ENCODE results near the gene FAM185A.
"Not testable (repeated sequence)": the region's sequence is repeated elsewhere in the genome, so short reads cannot be mapped to it uniquely, and the experiment has no call there.

The FAM185A gene

DNA sequence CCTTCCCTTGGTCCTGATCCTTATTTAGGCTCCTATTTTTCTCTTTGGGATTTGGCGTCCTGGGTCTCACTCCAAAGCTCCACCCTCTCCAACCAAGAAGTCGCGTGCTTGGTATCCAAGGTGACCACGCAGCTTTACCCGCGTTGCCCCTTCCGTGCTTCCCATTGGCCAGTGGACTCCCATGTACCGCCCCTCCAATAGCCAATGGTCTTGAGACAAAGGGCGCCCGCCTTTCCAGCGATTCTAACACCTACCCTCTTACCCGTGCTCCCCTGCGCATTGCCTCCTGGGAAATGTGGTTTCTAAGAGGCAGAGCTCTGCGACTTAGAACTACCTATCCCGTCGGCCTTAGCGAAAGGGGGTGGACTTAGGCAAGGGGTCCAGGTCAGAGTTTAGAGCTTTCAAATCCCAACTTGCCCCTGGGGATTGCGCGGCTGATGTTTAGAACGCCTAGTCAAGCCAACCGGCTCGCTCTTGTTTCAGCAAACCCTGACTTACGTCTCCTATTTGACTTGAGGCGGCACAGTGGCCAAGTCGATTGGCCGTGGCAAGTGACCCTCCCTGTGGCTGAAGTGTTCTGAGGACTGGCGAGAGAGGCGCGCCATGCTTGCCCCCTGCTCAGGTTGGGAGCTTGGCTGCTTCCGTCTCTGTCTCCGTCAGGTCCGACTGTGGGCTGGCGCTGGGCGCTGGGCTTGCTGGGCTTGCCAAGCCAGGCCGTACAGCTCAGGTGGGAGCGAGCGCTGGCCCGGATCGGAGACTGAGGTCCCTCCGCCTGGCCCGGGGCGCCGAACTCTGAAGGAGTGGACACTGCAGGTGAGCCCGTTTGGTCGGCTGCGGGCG lies at the start of gene FAM185A:
TSS of gene FAM185A (plus strand) at position 395 of the 840 bp plus-strand sequence. CDS start at position 604, 209 bp downstream.
- H3K4me1 Mint-ChIP-seq, H3K9me3 Mint-ChIP-seq, H3K36me3 Mint-ChIP-seq: not testable (repeated sequence)
- DNase-seq (ENCODE audit: low spot score in 2 of 2) (peak; percentile 77 to 96), ATAC-seq (peak; percentile 99)
- H3K27ac Mint-ChIP-seq, result peak within 1 kb of the TSS; percentile 2
- peak within 1 kb of the TSS; percentile 56 for H3K4me3 Mint-ChIP-seq

DNA sequence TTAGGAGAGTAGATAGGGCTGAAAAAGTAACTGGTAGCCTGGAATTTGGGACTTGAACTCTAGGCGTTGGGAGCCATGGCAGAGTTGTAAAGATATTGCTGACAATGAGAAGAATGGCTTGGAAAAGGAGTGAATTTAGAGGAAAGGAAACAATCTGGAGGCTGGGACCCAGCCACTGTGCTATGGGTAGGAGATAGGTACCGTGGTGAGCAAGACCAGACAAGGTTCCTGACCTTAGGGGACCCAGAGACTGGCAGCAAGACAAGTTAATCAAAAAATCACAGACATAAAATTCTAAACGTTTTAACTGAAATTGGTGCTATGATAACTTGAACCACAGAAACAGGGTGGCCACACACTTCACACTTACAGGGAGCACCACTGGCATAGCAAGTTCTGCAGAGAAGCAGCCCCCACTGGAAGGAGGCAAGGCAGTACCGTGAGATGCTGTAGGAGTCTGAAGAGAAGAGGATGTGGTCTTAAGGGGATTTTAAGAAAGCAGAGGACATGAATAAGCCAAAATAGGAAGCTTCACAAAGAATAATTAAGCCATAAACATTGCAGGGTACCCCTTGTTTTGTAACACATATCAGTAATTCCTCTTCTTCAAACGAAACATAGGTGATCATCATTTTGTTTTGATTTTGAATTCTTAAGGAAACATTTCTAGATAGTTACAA lies 35.6 kb upstream of the FAM185A start:
- ATAC-seq (peak; percentile 83), DNase-seq (ENCODE audit: low spot score in 2 of 2) (peak in 1 of 2 donors; percentile 73)
- Mint-ChIP-seq H3K4me1 (peaks cover 18% of the 10 kb centered on the region), H3K4me3 (peak overlapping the region; percentile 63), H3K27ac (peak overlapping the region; percentile 69)
- not testable (repeated sequence) for H3K36me3 Mint-ChIP-seq, H3K9me3 Mint-ChIP-seq

DNA sequence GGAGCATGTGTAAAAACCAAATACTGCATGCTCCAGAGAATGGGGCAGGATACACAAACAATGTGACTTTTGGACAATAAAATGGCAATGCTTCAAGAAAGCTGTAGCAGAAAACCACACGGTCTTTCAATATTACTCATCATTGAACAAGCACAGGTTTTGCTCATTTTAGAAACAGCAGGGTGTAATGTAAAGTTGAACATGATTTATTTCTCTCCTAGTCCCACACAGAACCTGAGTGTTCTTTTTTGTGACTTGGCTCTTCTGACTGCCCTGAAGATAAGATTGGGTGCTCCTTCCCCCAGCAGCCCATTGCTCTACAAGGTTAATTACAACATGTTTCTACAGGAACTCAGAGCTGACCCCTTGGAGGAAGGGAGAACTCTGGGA lies 35.1 kb upstream of the FAM185A start:
- peaks cover 18% of the 10 kb centered on the region for H3K4me1 Mint-ChIP-seq
- not testable (repeated sequence) for H3K9me3 Mint-ChIP-seq; H3K36me3 Mint-ChIP-seq; DNase-seq (ENCODE audit: low spot score in 2 of 2)
- ATAC-seq, result peak; percentile 84
- H3K27ac Mint-ChIP-seq, result peak overlapping the region; percentile 69
- peak overlapping the region; percentile 63 for H3K4me3 Mint-ChIP-seq

DNA sequence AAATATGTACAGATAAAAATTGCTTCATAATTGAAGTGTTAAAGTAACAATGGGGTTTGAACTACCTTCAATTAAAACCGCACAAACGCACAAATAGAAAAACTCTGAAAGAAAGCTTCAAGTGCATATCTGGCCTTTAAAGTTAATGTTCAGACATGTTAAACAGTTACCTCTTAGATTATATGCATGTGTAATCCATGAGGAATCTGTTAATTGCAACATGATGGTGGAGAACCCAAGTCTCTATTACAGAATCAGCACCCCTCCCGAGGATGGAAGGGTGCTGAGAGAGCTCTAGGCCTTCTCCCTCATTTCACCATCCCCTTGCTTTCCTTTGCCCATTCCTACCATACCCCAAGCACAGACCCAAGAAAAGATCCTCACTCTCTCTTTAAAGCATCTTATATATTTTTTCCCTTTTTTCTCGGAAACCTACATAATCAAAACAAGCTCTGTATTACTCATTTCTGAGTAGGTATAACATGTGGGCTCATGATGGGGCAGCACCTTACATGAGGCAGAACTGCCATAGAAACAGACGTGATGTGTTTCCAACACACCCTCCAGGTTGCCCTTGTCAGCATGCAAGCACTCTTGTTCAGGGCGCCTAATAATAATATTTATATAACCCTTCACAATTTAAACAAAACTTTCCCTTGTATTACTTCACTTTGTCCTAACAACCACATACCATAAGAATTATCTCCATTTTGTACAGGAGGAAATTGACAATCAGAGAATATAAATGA lies 33.9 kb upstream of the FAM185A start:
- H3K36me3 Mint-ChIP-seq, H3K4me3 Mint-ChIP-seq, H3K9me3 Mint-ChIP-seq: not testable (repeated sequence)
- DNase-seq (ENCODE audit: low spot score in 2 of 2), result peak in 1 of 2 donors; percentile 52
- ATAC-seq, result peak; percentile 84
- Mint-ChIP-seq H3K4me1 (peaks cover 18% of the 10 kb centered on the region), H3K27ac (peak overlapping the region; percentile 75)

DNA sequence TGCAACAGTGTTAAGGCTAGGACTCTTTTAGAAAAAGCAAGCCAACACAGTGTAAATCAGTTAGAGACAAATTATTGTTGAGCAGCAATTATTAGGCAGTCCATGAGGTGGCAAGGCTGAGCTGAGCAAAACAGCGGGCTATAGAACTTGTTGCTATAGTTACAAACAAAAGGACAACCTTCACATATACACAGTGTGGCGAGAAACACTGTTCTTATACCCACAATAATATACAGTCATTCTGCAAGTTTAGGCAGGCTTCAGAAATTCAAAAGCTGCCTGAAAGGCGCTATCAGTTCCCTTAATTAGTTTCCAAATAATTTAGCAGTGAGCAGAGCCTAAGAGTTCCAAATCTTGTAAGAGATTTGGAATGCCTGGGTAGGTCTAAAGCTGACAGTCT lies 33.1 kb upstream of the FAM185A start:
- H3K4me1 Mint-ChIP-seq, result peaks cover 18% of the 10 kb centered on the region
- H3K36me3 Mint-ChIP-seq; H3K4me3 Mint-ChIP-seq; DNase-seq (ENCODE audit: low spot score in 2 of 2); H3K9me3 Mint-ChIP-seq: not testable (repeated sequence)
- ATAC-seq, result peak; percentile 69
- peak overlapping the region; percentile 75 for H3K27ac Mint-ChIP-seq

DNA sequence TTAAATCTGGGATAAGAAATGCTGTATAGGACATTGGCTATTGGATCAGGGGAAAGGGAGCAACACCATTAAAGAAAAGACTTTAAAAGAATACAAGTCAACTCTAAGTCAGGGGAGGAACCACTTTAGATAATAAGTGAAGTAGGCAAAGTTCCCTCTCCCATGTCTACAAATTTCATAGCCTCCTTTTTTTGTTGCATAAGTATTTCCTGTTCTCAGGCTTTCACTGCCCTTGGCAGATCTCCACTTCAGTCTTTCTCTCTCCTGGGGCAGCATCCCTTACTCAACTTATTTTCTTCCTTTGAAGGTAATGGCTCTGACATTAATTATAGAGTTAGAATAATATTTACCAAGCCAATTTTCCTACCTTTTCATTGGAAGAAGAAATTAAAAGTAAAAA lies 30.3 kb upstream of the FAM185A start:
- ATAC-seq; H3K27ac Mint-ChIP-seq; H3K36me3 Mint-ChIP-seq; H3K4me1 Mint-ChIP-seq; H3K4me3 Mint-ChIP-seq; DNase-seq (ENCODE audit: low spot score in 2 of 2); H3K9me3 Mint-ChIP-seq: not testable (repeated sequence)

DNA sequence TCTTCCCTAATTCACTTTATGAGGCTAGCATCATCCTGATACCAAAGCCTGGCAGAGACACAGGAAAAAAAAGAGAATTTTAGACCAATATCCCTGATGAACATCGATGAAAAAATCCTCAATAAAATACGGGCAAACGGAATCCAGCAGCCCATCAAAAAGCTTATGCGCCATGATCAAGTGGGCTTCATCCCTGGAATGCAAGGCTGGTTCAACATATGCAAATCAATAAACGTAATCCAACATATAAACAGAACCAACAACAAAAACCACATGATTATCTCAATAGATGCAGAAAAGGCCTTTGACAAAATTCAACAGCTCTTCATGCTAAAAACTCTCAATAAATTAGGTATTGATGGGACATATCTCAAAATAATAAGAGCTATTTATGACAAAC lies 22.6 kb upstream of the FAM185A start:
- not testable (repeated sequence) for H3K4me3 Mint-ChIP-seq; H3K4me1 Mint-ChIP-seq; H3K9me3 Mint-ChIP-seq; ATAC-seq; H3K36me3 Mint-ChIP-seq; H3K27ac Mint-ChIP-seq; DNase-seq (ENCODE audit: low spot score in 2 of 2)

DNA sequence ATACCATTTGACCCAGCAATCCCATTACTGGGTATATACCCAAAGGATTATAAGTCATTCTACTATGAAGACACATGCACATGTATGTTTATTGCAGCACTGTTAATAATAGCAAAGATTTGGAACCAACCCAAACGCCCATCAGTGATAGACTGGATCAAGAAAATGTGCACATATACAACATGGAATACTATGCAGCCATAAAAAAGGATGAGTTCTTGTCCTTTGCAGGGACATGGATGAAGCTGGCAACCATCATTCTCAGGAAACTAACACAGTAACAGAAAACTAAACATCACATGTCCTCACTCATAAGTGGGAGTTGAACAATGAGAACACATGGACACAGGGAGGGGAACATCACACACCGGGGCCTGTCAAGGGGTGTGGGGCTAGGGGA lies 19.1 kb upstream of the FAM185A start:
- not testable (repeated sequence) for H3K9me3 Mint-ChIP-seq; DNase-seq (ENCODE audit: low spot score in 2 of 2); H3K27ac Mint-ChIP-seq; ATAC-seq; H3K36me3 Mint-ChIP-seq; H3K4me1 Mint-ChIP-seq; H3K4me3 Mint-ChIP-seq

DNA sequence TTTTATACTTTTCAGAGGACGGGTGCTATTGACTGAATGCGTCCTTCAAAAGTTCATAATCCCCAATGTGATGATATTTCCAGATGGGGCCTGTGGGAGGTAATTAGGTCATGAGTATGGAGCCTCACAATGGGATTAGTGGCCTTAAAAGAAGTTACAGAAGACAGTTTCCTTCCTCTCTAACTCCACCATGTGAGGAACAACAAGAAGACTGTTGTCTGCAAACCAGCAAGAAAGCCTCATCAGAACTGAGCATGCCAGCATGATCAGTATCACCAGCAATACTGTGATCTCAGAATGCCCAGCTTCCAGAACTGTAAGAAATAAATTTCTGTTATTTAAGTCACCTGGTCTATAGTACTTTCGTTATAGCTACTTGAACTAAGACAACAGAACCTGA lies 18.4 kb upstream of the FAM185A start:
- not testable (repeated sequence) for H3K36me3 Mint-ChIP-seq; ATAC-seq; H3K9me3 Mint-ChIP-seq; H3K4me3 Mint-ChIP-seq; H3K4me1 Mint-ChIP-seq; DNase-seq (ENCODE audit: low spot score in 2 of 2); H3K27ac Mint-ChIP-seq

DNA sequence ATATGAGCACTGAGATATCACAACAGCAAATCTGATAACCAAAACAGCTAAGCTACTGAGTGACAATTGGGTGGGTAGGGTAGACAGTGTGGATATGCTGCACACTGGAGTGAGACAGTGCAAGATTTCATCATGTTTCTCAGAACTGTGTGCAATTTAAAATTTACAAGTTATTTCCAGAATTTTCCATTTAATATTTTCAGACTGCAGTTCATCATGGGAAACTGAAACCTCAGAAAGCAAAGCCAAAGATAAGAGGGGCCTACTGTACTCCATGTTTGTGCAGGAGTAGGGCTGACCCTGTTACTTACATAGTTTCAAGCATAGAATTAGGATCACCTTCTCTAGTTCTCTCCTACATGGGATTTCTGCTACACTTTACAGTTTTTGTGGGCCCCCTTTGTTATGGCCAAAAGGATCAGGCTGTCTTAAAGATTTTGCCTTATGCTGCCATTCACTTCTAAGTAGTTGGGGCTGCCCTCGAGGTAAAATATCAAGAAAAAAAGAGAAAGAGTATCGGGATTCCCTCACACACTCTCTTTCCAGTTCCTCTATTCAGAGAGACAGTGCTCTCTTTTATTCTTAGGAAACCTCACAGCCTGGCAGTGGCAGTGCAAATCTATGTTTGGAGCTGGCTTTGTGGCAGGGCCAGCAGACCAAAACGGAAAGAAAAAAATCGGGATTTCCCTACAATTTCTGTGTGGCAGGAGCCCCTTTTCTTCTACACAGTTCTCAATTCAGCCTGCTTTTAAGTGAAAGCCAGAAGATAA lies 6.6 kb upstream of the FAM185A start:
- DNase-seq (ENCODE audit: low spot score in 2 of 2); H3K27ac Mint-ChIP-seq; H3K4me1 Mint-ChIP-seq; H3K4me3 Mint-ChIP-seq; ATAC-seq; H3K36me3 Mint-ChIP-seq; H3K9me3 Mint-ChIP-seq: not testable (repeated sequence)

DNA sequence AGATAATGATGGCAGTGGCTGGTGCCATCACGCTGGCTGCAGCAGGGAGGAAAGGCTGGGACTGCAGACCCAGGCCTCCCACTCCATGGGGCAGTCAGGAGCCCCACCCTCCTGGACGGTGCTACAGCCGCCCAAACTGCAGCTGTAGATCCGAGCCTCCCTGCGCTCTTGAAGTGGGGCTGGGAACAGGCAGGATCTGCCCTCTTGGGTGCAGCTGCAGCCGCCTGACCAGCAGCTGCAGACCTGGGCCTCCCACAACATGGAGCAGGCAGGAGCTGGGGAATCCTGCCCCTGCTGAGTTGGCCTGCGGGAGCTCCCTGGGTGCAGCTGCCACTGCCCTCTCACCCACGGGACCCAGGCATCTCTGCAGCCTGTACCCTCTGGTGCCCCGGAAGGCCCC lies 4.9 kb upstream of the FAM185A start:
- H3K27ac Mint-ChIP-seq; H3K9me3 Mint-ChIP-seq; H3K4me1 Mint-ChIP-seq; DNase-seq (ENCODE audit: low spot score in 2 of 2); ATAC-seq; H3K36me3 Mint-ChIP-seq; H3K4me3 Mint-ChIP-seq: not testable (repeated sequence)

DNA sequence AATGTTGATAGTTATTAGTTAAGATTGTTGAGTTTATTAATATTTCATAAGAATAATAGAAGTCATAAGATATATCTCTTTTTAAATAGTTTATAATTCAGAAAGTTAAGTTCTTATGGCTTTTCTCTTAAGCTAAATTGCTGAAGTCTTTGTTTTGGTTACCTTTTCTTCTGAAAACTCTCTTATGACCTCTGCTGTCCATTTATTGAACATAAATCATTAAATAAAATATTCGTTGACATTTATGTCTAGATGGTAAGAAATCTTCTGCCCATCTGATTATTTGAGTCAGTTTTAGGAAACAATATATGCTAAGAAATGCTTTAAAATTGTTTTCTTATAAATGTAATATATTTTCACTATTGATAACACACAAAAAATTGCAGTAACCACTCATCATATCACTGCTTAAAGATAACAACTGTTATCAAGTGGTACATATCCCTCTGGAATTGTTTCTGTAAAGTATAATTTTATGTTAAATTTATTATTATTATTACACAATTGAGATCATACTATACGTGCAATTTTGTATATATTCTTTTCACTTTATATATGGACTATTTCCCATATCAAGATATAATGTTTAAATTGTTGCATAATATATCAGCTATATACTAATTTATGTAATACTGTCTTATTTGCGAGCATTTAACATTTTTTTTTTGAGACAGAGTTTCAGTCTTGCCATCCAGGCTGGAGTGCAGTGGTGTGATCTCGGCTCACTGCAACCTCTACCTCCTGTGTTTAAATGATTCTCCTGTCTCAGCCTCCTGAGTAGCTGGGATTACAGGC lies 3.1 kb upstream of the FAM185A start:
- DNase-seq (ENCODE audit: low spot score in 2 of 2); H3K27ac Mint-ChIP-seq; ATAC-seq; H3K4me1 Mint-ChIP-seq; H3K9me3 Mint-ChIP-seq; H3K4me3 Mint-ChIP-seq; H3K36me3 Mint-ChIP-seq: not testable (repeated sequence)

DNA sequence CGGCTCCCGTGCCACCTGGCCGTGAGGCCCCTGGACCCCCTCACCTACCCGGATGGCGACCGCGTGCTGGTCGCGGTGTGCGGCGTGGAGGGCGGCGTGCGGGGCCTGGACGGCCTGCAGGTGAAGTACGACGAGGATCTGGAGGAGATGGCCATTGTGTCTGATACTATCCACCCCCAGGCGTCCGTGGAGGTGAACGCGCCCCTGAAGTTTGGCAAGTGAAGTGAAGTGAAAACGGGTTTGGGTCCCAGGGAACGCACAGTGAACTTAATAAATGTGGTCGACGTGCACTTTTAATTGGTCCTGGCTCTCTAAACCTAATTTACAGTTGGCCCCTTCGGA lies 617 bp downstream of the FAM185A start:
- H3K27ac Mint-ChIP-seq; H3K9me3 Mint-ChIP-seq; H3K4me1 Mint-ChIP-seq; ATAC-seq; DNase-seq (ENCODE audit: low spot score in 2 of 2): not testable (repeated sequence)
- peaks cover 10% of the 10 kb centered on the region for H3K36me3 Mint-ChIP-seq
- H3K4me3 Mint-ChIP-seq, result peak overlapping the region; percentile 56

DNA sequence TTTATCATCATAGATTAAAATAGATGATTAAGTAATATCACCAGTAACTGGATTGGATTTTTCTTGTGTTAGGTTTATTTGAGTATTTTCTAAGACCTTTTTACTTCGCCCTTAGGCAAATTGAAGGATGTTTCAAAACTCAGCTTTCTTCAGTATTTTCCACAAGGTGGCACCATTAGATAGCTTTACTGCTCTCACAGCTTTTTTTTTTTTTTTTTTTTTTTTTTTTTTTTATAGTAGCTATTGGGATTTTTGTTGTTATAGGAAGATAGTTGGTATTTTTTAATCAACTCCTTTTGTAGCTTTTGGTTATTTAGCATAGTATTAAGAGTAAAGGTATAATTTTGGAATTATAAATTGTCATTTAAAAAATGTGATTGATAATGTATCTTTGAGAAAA lies 9.4 kb downstream of the FAM185A start:
- not testable (repeated sequence) for H3K9me3 Mint-ChIP-seq; DNase-seq (ENCODE audit: low spot score in 2 of 2); H3K27ac Mint-ChIP-seq; H3K4me1 Mint-ChIP-seq; H3K36me3 Mint-ChIP-seq; ATAC-seq; H3K4me3 Mint-ChIP-seq
